ENCODE data around the gene GSC2.
"Not testable (repeated sequence)": the region's sequence is repeated elsewhere in the genome, so short reads cannot be mapped to it uniquely, and the experiment has no call there.

Gene GSC2

DNA sequence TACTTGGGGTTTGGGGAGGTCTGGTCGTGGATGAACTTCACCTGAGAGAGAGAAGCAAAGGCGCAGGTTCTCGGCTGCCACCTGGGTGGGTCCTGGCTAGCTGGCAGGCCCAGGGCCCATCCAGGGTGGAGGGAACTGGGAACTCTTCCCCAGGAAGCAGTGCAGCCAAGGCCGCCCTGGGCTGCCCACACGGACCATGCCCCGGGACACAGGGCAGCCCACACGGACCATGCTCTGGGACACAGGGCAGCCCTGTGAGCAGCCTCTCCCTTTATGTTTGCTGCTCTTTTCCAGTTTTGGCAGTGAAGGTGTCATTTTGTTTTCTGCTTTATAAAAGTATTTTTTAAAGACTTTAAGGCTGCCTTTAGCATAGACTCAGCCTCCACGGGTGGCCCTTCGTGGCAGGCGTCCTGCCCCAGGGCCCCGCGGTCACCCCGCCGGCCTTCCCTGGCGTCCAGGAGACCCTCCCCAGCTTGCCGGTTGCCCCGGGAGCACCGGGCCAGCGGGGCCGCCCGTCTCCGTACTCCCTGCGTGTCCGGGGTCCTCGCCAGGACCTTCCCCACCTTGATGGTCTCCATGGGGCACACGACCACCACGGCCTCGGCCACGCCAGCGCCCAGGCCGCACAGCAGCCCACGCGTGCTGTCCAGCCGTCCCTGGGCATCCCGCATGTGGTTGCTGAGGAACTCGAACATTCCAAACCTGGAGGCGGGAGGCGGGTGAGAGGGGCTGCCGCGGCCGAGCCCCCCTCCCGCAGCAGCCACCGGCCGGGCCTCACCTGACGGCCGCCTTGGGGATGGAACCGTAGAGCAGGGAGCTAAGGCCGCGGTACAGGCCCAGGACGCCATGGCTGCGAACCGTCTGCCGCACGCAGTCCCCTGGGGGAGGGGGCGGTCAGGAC is 27.3 kb upstream of the GSC2 start:
- no peak for DNase-seq

DNA sequence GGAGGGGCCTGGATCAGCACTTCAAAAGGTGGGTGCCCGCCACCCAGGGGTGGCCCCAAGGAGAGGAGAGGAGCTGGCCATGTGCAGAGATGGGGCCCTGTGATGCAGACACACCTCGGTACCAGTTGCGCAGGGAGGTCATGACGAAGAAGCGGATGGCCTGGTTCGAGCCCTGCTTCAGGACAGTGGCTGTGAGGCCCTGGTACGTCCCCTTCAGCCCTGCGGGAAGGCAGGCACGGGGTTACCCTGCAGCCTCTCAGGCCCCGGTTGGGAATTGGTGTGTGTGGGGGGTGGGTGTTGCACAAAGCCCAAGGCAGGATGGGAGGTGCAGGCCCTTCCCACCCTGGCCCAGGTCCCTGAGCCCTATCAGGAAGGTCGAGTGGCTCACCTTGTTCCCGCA is 26.6 kb upstream of the GSC2 start:
- DNase-seq = no peak

DNA sequence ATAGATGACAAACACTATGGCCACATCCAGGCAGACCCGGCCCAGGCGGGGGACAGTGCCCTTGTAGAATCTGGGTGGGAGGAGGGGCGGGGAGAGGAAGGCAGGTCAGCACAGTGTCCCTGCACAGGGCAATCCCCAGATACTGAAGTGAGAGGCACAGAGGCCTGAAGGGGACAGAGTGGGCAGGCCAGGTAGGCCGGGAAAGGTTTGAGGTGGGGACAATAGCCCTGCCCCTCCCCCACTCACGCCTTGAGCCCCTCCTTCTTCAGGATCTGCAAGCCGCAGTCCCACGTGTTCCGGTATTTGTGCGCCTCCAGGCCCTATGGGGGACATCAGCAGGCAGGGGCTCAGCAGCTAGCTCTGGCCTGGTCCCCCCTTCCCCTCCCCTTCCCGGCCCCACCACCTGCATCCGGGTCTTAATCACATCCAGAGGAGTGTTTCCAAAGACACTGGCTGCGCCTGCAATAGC is 26.1 kb upstream of the GSC2 start:
- DNase-seq = no peak

DNA sequence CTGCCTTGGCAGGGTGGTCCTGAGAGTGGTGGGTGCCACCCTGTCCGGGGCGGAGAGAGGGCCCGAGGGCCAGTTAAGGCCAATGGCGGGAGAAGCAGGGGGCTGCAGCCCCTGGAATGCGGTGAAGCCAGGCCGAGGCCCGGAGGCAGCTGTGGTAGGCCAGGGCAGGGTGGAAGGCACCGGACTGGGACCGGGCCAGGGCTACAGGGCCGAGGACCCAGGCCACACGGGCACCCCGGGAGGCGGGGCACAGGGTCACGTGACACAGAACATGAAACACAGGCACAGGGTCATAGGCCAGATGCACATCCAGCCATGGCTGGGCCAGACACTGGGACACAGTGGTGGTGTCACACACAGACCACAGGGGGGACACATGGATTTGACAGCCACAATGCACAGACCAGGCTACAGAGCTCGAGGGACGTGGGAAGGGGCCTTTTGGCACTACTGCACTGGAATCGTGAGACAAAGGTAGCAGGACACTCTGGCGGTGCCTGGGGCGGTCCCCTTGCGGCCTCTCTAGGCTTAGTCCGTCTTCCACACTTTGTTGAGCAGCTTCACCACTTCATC is 25.6 kb upstream of the GSC2 start:
- DNase-seq = no peak

DNA sequence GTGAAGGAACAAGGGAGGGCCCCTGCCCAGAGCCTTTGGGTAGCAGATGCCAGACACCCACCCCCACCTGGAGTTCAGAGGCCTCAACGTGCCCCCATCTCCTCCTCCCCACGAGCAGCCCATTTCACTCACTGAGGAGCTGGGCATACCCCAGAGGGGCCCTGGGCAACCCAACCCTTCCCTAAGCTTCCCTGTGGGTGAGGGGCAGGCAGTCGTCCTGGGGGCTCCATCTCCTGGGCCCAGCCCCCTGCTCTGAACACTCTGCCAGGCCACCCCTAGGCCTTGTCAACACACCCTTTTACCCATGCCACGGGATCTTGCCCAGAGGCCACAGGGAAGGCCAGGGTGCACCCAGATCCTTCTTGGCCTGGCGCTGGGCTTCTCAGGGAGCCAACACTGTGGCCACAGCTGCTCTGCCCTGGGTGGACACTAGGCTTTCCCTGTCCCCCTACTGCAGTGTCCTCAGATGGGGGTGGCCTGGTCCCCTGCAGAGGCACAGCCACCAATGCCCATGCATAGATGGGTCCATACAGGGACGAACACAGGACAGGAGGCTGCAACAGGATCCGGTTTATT is 25.0 kb upstream of the GSC2 start:
- no peak for DNase-seq

DNA sequence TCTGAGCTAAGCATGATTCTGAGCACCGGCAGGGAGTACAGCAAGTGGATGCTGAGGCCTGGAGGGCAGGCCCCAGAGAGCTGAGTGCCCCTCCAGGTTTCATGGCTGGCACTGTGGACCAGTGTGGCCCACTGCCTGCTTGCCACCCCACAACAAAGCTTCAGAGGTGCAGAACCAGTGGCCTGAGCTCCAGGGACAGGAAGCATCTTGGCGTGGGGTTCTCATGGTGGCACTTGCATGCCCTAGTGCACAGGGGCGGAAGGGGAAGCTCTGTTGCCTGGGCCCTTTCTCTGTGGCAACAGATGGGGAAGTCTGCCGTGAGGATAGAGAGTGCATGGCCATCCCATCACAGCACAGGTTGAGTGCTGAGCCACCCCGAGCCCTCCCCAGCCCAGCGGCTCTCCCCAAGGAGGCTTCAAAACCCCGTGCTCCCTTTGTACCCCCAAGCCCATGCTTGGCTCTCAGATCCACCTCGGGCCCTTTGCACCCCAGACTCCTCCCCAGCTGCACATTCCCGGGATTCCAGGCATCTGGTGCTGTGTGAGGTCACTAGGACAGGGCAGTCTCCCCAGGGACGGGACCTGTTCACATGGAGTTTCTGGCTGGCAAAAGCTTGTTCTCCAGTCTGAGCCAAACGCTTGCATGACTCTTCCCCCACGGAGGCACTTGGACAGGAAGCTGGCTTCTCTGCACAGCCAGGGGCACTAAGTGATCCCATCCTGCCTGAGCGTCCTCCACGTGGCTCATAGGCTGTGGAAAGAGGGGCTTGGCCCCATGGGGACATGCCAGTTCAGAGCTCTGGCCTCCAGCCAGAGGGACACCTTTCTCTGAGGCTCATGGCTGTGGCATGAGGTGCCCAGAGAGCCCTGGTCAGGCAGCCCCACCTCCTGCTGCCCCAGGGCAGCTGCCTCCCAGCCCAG is 24.3 kb upstream of the GSC2 start:
- DNase-seq = no peak

DNA sequence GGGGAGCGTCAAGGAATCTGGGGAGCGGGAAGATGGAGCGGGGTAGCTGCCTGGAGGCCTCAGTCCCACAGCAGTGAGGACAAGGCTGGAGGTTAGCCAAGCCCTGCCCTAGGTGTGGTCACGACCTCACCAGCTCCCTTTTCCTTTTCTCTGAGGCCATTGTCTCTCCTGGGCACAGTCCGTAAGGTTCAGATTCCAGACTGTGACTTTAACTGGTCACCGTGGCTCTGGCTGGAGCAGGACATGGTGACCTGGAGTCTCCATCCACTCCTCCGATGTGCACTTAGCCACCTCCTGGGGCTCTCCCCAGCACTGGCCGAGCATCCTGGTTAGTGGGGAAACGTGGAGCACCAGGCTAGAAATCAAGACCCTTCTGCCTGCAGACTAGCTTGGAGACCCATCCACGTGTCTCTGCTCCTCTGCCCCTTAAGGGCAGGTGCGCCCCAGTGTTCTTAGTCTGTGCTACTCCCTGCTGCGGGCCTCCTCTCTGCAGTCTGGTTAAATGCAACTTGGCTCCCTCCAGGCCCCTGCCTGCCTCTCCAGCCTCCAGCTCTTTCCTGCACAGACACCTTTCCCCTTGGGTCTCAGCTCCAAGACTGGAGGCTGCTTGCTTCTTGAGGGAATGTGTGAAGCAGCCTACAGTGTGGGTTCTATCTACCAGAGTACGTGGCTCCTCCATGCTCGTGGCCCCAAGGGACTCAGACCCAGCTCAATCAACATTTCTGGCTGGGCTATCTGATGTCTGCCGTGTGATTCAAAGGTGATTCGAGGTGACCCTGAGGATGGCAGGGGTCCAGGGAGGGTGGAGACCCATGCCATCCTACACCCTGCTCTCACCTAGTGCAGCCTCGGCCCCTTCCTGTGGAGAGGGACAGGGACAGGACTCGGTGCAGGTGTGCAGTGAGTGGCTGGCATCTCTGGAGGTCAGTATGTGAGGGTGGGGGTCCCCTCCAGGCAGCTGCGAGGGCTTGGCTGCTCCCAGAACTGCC is 23.2 kb upstream of the GSC2 start:
- DNase-seq = no peak

DNA sequence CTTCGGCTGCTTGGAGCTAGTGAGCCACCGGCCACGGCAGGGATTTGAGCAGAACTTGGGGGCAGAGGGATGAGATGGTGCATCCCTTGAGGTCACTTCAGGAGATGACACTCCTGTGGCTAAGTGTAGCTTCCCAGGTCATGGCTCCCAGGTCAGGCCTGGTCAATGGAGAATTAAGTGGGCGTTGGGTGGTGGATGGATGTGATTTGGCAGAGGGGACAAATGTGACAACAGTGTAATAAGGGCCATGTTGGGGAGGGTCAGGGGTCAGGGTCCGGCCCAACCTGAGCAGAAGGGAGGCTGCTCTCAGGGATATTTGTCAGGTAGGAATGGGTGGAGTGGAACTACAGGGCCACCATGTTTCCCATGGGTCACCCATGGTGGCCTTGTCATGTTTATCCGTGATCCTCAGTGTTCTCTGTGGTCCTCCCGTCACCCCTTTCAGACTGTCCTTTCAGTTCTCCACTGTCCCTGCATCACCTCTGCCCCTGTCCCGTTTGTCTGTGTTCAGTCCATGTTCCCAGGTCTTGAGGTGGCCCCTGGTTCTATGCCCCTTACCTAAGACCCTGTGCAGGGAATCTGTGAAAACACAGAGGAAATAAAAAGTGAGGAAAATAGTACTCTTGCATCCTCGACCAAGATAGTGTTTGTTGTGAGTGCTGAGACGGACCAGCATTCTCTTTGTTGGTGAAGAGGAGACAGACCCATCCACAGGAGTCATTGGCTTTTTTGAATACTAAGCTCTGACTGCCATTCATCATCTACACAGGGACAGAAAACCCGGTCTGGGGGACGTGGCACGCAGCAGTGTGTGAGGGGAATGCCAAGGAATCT is 22.3 kb upstream of the GSC2 start:
- DNase-seq = no peak

DNA sequence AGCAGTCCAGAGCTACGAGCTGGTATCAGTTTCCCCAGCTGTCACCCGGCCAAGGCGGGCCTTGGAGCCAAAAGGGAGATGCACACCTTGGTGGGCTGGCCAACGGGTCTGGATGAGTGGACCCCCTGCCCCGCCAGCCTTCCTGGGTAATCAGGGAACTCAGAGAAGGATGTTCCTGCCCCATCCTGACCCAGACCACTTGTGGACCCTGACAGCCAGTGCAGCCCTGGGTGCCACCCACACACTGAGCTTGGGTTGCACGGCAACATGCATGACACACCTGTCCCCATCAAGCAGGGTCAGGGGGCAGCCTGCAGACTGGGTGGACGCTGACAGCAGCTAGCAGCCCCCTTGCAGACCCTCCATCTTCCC is 19.8 kb upstream of the GSC2 start:
- no peak for DNase-seq

DNA sequence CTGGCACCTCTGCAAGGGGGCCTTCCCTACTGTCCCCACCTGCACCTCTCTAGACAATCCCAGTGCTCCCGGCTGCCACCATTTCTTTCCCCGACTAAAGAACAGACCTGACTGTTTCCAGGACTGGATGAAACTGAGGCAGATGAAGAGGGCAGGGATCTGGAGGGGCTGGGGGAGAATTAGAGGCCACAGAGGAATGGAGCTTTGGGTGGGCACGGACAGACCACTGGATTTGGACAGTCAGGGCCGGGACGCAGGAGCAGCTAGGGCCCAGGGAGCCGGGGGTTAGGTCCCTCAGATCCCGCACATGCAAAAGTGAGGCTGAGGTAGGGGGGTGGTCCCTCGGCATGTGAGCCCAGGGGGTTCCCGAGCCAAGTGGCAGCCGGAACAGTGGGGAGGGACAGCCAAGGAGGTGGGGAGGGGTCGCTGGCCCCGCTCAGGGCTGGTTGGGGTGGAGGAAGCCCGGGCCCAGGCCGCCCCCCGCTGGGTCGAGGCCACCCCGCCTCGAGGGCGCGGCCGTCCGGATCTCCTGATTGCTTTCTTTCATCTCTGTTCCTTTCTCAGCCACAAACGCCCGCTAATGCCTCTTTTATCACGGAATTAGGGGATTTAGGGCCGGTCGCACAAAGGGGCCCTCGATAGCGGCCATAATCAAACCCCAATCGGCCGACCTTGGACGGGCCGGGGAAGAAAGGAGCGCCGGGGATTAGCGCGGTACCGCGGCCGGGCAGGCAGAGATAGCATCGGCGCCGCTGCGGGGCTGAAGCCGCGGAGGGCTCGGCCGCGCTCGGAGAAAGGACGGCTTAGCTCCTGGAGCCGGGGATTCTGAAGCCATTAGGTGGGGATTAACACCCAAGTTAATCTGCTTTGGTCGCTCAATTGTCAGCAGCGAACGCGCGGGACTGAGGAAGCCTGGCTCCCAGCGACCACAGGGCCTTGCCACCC is 19.2 kb upstream of the GSC2 start:
- DNase-seq = no peak

DNA sequence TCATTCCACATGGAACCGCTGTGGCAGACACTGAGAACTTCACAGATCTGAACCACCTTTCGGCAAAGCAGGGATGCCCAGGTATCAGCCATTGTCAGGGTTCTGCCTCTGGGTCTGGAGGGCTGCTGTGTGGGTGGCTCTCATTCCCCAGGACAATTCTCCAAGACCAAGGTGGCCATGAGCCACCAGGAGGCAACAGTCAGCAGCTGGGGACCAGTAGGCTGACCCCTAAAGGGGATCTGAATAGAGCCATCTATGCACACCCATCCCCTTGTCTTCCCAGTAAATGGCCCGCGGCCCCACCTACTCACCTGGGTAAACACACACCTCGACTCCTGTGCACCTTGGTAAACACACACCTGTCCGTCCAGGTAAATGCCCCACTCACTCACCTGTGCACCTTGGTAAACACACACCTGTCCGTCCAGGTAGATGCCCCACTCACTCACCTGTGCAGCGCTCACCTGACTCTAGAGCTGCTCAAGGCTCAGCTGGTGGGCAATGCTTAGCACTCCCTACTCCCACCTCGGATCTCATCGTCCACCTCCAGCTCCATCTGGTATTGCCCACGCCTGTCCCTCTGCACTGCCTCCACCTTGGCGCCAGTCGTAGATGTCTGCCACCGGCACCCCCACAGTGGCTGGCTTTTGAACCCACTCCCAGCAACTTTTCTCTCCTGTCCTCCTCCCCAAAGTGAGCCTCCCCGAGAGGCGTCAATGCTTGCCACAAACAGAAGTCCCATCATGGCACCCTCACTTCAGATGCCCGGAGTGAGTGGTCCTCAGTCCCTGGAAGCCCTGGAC is 18.2 kb upstream of the GSC2 start:
- no peak for DNase-seq

DNA sequence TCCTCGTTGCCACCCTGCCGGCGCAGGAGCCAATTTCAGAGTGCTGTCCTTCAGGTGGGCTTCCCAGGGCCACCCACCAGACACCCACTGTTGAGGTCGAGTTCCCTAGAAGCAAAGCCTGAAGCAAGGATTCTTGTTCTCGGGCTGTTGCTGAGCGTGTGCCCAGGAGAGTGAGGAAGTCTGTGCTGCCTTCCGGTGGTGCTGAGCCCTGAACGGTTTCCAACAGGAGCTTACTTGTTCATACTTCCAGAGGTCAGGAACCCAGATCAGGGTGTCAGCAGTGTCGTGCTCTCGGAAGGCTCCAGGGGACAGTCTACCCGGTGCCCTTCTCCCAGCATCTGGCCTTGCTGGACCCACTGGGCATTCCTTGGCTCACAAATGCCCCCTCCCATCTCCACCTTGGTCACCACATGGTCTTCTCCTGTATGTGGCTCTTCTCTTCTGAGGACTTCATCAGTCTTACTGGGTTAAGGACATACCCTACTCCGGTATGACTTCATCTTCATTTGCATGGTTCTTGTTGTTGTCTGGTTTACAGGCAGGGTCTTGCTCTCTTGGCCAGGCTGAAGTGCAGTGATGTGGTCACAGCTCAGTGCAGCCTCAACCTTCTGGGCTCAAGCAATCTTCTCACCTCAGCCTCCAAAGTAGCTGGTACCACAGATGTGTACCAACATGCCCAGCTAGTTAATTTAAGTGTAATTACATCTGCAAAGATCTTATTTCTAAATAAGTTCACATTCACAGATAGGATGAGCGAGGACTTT is 17.2 kb upstream of the GSC2 start:
- DNase-seq = no peak

DNA sequence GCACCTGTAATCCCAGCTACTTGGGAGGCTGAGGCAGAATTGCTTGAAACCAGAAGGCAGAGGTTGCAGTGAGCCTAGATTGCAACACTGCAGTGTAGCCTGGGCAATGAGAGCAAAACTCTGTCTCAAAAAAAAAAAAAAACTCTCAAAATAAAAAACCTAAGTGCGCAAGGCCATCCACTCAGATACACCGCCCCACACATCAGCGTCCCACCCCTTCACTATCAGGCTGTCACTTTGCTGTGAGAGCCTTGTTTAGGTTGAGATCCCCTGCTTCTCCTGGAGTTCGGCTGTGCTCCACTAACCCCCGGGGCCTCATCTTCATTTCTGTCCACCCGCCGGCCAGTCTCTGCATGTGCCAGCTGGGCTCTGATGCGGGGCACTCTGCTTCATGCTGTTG is 16.3 kb upstream of the GSC2 start:
- no peak for DNase-seq

DNA sequence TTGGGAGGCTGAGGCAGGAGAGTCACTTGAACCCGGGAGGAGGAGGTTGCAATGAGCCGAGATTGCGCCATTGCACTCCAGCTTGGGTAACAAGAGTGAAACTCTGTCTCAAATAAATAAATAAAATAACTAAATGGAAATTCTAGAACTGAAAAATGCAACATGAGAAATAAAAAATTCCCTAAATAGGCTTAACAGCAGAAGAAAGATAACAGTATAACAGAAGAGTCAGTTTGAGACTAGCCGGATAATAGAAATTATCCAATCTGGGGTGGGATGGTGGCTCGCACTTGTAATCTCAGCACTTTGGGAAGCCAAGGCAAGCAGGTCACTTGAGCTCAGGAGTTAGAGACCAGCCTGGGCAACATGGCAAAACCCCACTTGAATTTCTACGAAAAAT is 14.3 kb upstream of the GSC2 start:
- no peak for DNase-seq

DNA sequence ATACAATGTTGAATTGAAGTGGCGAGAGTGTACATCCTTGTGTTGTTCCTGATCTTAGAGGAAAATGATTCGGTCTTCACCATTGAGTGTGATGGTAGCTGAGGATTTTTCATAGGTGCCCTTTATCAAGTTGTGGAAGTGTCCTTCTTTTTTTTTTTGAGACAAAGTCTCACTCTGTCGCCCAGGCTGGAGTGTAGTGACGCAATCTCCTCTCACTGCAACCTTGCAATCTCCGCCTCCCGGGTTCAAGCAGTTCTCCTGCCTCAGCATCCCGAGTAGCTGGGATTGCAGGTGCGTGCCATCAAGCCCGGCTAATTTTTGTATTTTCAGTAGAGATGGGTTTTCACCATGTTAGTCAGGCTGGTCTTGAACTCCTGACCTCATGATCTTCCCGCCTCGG is 8.6 kb upstream of the GSC2 start:
- not testable (repeated sequence) for DNase-seq

DNA sequence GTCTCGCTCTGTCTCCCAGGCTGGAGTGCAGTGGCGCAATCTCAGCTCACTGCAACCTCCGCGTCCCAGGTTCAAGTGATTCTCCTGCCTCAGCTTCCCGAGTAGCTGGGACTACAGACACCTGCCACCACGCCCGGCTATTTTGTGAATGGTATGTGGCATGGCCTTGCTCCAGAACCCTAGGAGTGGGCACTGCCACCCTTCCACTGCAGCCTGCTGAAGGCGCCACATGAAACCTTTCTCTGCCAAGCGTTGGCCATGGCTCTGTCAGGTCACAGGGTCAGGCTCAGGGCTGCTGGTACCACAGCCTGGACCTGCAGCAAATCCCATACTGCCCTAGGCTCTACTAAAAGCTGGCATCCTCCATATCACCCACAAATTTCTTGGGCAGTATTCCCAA is 6.0 kb upstream of the GSC2 start:
- DNase-seq = not testable (repeated sequence)

DNA sequence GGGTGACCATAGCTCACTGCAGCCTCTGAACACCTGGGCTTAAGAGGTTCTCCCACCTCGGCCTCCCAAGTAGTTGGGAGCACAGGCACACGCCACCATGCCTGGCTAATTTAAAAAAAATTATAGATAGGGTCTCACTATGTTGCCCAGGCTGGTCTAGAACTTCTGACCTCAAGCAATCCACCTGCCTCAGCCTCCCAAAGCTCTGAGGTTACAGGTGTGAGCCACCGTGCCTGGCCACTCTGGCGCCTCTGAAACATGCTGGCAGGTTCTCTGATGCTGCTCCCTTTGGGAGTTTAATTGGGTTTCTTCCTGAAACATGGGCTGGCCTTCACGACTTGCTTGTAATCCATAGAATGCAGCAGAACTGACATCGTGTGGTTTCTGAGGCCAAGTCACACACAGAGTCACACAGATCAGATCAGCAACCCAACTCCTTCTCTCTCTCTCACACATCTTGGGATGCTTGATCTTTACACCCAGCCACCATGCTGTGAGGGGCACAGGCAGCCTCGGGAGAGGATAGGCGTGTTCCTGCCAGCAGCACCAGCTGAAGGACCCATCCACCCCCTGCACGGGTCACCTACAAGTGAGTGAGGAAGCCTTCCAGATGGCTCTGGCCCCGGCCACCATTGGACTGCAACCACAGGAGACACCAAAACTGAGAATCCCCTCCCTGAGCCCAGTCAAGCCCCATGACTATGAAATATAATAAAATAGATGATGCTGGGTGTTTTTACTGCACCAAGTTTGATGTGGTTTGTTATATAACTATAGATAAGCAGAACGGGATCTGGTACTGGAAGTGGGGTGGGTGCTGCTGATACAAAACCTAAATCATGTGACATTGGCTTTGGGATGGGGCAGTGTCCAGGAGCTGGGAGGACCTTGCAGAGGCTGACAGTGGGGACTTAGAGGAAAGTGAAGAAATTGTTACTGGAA is 3.1 kb upstream of the GSC2 start:
- no peak for DNase-seq

Data from activated CD4-positive, CD25-positive, alpha-beta regulatory T cell treated with anti-CD3 and anti-CD28 coated beads, Interleukin-2, amount 50 U/mL, for 72 hours (primary cell).